ENCODE measurements around the gene PIP4K2C. TPM values are rescaled to one million over a fixed set of nuclear protein-coding genes. Genes with fewer than 3 reads are reported as not detected.
"Not testable (repeated sequence)": the region's sequence is repeated elsewhere in the genome, so short reads cannot be mapped to it uniquely, and the experiment has no call there.

The PIP4K2C gene
- total RNA-seq, 1 donor from 2014 or later, result 28.6 TPM

DNA sequence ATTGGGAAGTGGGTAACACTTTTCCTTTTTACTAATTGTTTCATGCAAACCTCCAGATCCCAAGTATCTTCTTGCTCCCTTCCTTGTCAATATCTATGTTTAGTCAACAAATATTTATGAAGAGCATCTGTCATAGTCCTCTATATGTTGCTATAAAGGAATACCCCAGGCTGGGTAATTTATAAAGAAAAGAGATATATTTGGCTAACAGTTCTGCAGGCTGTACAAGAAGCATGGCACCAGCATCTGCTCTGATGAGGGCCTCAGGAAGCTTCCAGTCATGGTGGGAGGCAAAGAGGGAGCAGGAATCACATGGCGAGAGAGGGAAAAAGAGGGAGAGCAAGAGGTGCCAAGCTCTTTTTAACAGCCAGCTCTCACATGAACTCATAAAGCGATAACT is 36.5 kb upstream of the PIP4K2C start:
- intact Hi-C loops (cut with DNase I), result no loop called here
- no peak for DNase-seq
- ATAC-seq, result no peak
- TF ChIP-seq, protein P1, sequence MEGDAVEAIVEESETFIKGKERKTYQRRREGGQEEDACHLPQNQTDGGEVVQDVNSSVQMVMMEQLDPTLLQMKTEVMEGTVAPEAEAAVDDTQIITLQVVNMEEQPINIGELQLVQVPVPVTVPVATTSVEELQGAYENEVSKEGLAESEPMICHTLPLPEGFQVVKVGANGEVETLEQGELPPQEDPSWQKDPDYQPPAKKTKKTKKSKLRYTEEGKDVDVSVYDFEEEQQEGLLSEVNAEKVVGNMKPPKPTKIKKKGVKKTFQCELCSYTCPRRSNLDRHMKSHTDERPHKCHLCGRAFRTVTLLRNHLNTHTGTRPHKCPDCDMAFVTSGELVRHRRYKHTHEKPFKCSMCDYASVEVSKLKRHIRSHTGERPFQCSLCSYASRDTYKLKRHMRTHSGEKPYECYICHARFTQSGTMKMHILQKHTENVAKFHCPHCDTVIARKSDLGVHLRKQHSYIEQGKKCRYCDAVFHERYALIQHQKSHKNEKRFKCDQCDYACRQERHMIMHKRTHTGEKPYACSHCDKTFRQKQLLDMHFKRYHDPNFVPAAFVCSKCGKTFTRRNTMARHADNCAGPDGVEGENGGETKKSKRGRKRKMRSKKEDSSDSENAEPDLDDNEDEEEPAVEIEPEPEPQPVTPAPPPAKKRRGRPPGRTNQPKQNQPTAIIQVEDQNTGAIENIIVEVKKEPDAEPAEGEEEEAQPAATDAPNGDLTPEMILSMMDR (IDR thresholded peaks at IDR 0.05), result no peak
- Histone ChIP-seq H3K27ac (no peak overlapping the region), H3K9me3 (no peaks in the 10 kb centered on the region), H3K4me3 (no peak overlapping the region), H3K4me1 (peaks cover 9% of the 10 kb centered on the region), H3K27me3 (ENCODE audit: low read depth) (peaks cover 18% of the 10 kb centered on the region), H3K36me3 (no peaks in the 10 kb centered on the region)

DNA sequence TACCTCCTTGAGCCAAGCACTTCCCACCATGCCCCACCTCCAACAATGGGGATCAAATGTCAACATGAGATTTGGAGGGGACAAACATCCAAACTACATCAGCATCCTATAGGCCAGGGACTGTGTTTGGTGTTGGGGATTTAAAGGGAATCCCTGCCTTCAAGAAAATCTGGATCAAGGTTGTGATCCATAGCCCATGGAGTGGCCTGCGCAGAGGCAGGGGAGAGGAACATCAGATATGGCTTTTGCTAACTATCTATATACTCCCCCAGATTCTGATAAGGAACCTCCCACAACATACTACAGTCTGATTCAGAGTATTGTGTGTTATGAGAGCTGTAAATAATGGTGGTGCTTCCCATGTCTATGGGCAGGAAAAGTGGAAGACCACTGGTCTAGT is 36.1 kb upstream of the PIP4K2C start:
- Histone ChIP-seq H3K27ac (no peak overlapping the region), H3K4me1 (peaks cover 5% of the 10 kb centered on the region), H3K9me3 (no peaks in the 10 kb centered on the region), H3K27me3 (ENCODE audit: low read depth) (peaks cover 15% of the 10 kb centered on the region), H3K4me3 (no peak overlapping the region), H3K36me3 (no peaks in the 10 kb centered on the region)
- intact Hi-C loops (cut with DNase I), result no loop called here
- TF ChIP-seq, protein P1 (IDR thresholded peaks at IDR 0.05), result no peak
- DNase-seq (no peak), ATAC-seq (no peak)

DNA sequence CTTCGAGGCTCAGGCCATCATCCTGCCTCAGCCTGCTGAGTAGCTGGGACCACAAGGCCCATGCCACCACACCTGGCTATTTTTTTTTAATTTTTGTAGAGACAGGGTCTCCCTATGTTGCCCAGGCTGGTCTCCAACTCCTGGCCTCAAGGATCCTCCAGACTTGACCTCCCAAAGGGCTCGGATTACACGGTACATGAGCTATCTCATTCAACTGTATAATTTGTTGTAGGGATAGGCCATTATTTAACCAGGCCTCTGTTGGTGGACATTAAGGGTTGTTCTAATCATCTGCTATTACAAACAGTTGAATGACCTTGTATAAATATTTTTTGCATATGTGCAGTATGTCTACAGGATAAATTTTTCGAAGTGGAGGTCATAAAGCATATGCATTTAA is 32.1 kb upstream of the PIP4K2C start:
- intact Hi-C loops (cut with DNase I), result no loop called here
- ATAC-seq (no peak), DNase-seq (no peak)
- no peak overlapping the region for H3K27ac ChIP-seq
- no peaks in the 10 kb centered on the region for H3K9me3 ChIP-seq
- TF ChIP-seq, protein P1 (IDR thresholded peaks at IDR 0.05), result no peak
- no peaks in the 10 kb centered on the region for H3K4me1 ChIP-seq
- H3K36me3 ChIP-seq, result no peaks in the 10 kb centered on the region
- no peak overlapping the region for H3K4me3 ChIP-seq
- peaks cover 3% of the 10 kb centered on the region for H3K27me3 ChIP-seq (ENCODE audit: low read depth)

DNA sequence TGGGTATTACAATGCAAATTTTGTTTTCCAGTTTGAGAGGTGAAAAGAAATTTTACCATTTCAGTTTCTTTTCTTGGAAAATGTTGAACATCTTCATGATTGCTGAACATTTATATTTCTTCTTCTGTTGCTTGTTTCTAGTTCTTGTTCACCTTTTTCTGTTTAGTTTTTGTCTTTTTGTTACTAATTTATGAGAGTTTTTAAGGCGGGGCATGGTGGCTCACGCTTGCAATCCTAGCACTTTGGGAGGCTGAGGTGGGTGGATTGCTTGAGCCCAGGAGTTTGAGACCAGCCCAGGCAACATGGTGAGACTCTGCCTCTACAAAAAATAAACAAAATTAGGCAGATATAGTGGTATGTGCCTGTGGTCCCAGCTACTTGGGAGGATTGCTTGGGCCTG is 30.5 kb upstream of the PIP4K2C start:
- H3K4me1 ChIP-seq, result no peaks in the 10 kb centered on the region
- TF ChIP-seq, protein P1 (IDR thresholded peaks at IDR 0.05), result no peak
- no peaks in the 10 kb centered on the region for H3K36me3 ChIP-seq
- ATAC-seq (no peak), DNase-seq (no peak)
- intact Hi-C loops (cut with DNase I), result no loop called here
- no peaks in the 10 kb centered on the region for H3K9me3 ChIP-seq
- H3K27me3 ChIP-seq (ENCODE audit: low read depth), result peaks cover 3% of the 10 kb centered on the region
- H3K27ac ChIP-seq, result no peak overlapping the region
- no peak overlapping the region for H3K4me3 ChIP-seq

DNA sequence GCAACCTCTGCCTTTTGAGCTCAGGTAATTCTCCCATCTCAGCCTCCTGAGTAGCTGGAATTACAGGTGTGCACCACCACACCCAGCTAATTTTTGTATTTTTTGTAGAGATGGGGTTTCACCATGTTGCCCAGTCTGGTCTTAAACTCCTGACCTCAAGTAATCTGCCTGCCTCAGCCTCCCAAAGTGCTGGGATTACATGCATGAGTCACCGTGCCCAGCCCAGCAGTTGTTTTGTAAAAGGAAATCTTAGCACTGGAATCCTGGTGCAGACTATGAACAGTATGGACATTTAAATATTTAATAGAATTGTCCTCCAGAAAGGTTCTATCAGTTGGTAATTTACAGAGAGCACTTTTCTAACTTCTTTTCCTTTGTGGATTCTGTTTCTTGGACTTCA is 29.9 kb upstream of the PIP4K2C start:
- ATAC-seq; H3K27ac ChIP-seq; intact Hi-C loops (cut with DNase I); H3K4me1 ChIP-seq; H3K9me3 ChIP-seq; H3K4me3 ChIP-seq; H3K36me3 ChIP-seq; DNase-seq; H3K27me3 ChIP-seq (ENCODE audit: low read depth): not testable (repeated sequence)

DNA sequence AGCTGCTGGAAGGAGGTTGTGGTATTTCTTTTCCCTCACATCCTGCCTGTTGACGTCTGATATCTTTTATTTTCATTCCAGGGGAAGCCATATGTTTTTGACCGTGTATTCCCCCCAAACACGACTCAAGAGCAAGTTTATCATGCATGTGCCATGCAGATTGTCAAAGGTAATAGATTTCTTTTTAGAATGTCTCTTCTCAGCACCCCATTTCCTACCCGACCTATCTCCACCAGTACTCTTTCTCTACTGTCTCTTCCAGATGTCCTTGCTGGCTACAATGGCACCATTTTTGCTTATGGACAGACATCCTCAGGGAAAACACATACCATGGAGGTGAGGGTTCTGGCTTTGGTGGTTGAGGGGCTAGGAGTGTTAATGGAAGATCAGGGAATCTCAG is 27.6 kb upstream of the PIP4K2C start:
- DNase-seq (no peak), ATAC-seq (no peak)
- no peak overlapping the region for H3K4me3 ChIP-seq
- H3K4me1 ChIP-seq, result no peaks in the 10 kb centered on the region
- peaks cover 3% of the 10 kb centered on the region for H3K27me3 ChIP-seq (ENCODE audit: low read depth)
- H3K27ac ChIP-seq, result no peak overlapping the region
- intact Hi-C loops (cut with DNase I), result no loop called here
- no peaks in the 10 kb centered on the region for H3K36me3 ChIP-seq
- H3K9me3 ChIP-seq, result no peaks in the 10 kb centered on the region
- TF ChIP-seq, protein P1 (IDR thresholded peaks at IDR 0.05), result no peak

Data from lower lobe of right lung (tissue), 2 donors.